ENCODE measurements around the gene PAPPA2. TPM values are rescaled to one million over a fixed set of nuclear protein-coding genes. Genes with fewer than 3 reads are reported as not detected.
A peak's percentile ranks its signal among the peaks of the same experiment; 100 is the strongest.

The PAPPA2 gene
- total RNA-seq, 4 donors from 2014 or later = 0.35 to 32.2 (median 1.1) TPM

DNA sequence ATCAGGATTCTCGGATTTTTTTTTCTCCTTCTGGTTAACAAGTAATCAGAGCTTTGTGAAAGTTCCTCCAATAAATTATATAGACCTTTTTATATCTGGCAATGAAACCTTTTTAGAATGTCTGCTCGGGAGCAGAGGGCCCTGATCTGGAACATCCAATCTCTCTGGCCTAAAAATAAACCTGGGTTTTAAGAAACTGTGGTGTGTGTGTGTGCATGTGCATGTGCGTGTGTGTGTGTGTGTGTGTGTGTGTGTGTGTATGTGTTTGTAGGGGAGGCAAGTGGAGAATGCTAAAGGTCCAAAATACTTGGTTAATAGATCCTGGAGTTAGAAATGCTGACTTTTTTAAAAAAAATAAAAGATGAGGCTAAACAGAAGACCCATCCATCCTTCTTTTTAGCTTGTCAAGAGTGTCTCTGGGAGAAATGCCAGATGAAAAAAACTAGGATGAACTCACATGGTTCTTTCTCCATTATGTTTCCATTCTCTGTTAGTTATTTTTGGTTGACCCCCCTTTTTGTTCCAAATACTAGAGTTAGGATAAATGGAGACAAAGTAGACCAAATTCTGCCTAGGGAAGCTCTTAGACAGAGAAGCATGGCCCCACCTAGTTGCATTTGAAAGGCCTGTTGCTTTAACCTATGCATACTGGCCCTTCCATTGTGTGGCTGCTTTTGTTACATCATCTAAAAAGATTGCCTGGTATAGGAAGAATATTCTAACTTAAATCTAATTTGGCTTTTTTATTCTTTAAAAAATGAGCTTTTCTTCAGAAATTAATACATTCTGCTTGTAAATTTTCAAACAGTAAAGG, 175.9 kb downstream of the PAPPA2 start:
- Histone ChIP-seq H3K27ac (no peak overlapping the region), H3K27me3 (no peaks in the 10 kb centered on the region), H3K36me3 (no peaks in the 10 kb centered on the region), H3K4me1 (no peaks in the 10 kb centered on the region), H3K9me3 (no peaks in the 10 kb centered on the region), H3K4me3 (no peak overlapping the region)
- no peak for DNase-seq
- TF ChIP-seq, protein P1, sequence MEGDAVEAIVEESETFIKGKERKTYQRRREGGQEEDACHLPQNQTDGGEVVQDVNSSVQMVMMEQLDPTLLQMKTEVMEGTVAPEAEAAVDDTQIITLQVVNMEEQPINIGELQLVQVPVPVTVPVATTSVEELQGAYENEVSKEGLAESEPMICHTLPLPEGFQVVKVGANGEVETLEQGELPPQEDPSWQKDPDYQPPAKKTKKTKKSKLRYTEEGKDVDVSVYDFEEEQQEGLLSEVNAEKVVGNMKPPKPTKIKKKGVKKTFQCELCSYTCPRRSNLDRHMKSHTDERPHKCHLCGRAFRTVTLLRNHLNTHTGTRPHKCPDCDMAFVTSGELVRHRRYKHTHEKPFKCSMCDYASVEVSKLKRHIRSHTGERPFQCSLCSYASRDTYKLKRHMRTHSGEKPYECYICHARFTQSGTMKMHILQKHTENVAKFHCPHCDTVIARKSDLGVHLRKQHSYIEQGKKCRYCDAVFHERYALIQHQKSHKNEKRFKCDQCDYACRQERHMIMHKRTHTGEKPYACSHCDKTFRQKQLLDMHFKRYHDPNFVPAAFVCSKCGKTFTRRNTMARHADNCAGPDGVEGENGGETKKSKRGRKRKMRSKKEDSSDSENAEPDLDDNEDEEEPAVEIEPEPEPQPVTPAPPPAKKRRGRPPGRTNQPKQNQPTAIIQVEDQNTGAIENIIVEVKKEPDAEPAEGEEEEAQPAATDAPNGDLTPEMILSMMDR (IDR thresholded peaks at IDR 0.05) = no peak
- no peak for TF ChIP-seq POLR2A (IDR thresholded peaks at IDR 0.05)

DNA sequence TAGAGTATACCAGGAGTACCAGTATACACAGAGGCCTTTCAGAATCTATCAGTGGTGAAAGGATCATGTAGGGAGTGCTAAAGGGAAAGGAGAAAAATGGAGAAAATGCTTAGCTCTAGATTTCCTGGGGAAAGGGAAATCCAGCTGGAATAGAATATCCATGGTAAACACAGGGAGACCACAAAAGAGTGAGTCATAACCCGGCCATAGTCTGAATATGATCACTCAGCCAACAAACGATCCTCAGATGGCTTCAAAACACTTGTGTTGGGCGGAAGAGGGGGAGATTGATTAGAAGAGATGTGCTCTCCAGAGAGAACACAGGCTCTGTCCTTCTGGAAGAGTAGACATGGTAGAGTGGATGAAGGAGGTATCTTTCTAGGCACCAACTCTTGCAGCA, 180.6 kb downstream of the PAPPA2 start:
- TF ChIP-seq, protein P1 (IDR thresholded peaks at IDR 0.05) = no peak
- no peak for TF ChIP-seq POLR2A (IDR thresholded peaks at IDR 0.05)
- no peak for DNase-seq
- no peak overlapping the region for H3K4me3 ChIP-seq

DNA sequence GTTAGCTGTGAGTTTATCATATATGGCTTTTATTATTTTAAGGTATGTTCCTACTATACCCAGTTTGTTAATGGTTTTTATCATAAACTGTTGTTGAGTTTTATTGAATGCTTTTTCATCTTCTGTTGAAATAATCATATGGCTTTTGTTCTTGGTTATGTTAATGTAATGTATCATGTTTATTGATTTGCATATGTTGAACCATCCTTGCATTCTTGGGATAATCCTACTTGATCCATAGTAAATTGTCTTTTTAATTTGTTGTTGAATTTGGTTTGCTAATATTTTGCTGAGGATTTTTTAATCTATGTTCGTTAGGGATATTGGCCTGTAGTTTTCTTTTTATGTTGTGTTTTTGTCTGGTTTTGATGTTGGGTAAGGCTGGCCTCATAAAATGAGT, 185.6 kb downstream of the PAPPA2 start:
- DNase-seq = no peak
- TF ChIP-seq, protein P1 (IDR thresholded peaks at IDR 0.05) = no peak
- no peak for TF ChIP-seq POLR2A (IDR thresholded peaks at IDR 0.05)
- Histone ChIP-seq H3K36me3 (no peaks in the 10 kb centered on the region), H3K9me3 (peaks cover 0 to 5% (median 0%) of the 10 kb centered on the region in 4 donors), H3K27me3 (no peaks in the 10 kb centered on the region), H3K4me3 (no peak overlapping the region), H3K27ac (no peak overlapping the region), H3K4me1 (no peaks in the 10 kb centered on the region)

More for the DNA sequence above, 180.6 kb downstream of the PAPPA2 start:
- Histone ChIP-seq H3K27me3 (no peaks in the 10 kb centered on the region), H3K36me3 (no peaks in the 10 kb centered on the region), H3K27ac (no peak overlapping the region), H3K9me3 (no peaks in the 10 kb centered on the region), H3K4me1 (no peaks in the 10 kb centered on the region)

DNA sequence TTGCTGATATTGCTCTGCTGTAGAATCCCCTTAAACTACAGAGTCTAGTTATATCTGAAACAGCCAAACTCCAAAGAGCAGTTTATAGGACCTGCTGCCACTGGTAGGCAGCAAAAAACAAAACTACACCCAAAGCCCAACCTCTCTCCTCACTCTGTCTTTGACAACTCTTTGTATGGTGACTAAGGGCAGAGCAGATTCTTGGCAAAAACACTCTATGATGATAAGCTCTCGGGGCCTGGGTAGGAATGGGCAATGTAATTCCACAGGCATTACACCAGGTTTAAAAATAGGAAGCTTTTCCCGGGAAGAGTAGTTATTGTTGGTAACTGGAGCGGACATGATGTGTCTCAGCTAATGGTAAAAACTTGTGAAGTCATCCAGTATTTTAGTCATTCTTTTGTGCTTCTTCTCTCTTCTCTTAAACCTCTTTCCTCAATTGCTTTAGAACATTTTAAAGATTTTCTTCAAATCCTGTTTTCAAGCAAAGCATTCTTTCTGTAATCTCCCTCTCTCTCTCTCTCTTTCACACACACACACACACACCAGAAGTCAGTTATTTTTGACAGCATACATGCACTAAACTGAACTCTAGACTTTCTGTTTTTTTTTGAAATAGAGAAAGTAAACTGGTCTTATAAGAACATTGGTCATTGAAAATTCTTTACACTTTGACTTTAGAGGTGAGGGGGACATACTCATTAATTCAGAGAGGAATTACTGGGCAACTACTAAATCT, 193.5 kb downstream of the PAPPA2 start:
- Histone ChIP-seq H3K4me3 (no peak overlapping the region), H3K27ac (peak overlapping the region in 1 of 4 donors; percentile 35), H3K27me3 (no peaks in the 10 kb centered on the region), H3K4me1 (no peaks in the 10 kb centered on the region), H3K9me3 (peaks cover 0 to 5% (median 0%) of the 10 kb centered on the region in 4 donors), H3K36me3 (no peaks in the 10 kb centered on the region)
- TF ChIP-seq POLR2A (IDR thresholded peaks at IDR 0.05) = no peak
- TF ChIP-seq, protein P1 (IDR thresholded peaks at IDR 0.05) = no peak
- DNase-seq = no peak

DNA sequence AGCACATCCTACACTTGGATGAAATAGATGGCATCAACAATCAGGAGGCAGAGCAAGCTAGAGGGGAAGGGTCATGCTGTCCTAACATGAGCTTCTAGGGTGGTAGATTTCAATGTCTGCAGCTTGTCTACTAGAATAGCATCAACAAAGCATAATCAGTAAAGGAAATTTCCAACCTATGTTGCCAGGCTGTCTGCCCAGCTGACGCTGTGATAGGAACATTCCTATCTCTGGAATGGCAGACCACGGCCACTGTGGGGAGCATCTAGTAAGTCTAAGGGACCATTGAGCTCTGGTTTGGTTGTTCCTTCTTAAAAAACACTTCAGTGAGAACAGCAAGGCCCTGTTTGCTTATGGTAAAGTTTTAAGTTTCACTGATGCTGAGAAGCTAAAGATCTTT, 206.8 kb downstream of the PAPPA2 start:
- Histone ChIP-seq H3K27ac (no peak overlapping the region), H3K4me1 (no peaks in the 10 kb centered on the region), H3K27me3 (no peaks in the 10 kb centered on the region), H3K9me3 (no peaks in the 10 kb centered on the region), H3K36me3 (no peaks in the 10 kb centered on the region), H3K4me3 (no peak overlapping the region)
- TF ChIP-seq, protein P1 (IDR thresholded peaks at IDR 0.05) = no peak
- TF ChIP-seq POLR2A (IDR thresholded peaks at IDR 0.05) = no peak
- no peak for DNase-seq
